GM19023 (cell line): Measurements from ENCODE around the gene RNF121.

Experiments used
- ATAC-seq: cut with Tn5 transposase; IDR thresholded peaks from one replicate; pipeline ENCODE4 v1.9.1; 2021; ENCODE audit warnings: mild to moderate bottlenecking, moderate library complexity; ENCODE audit not compliant: unreplicated experiment

The RNF121 gene

GRCh38 chr11:71979602-71980001 is 50.8 kb downstream of the RNF121 start:
- no peak for ATAC-seq

GRCh38 chr11:71986131-71986530 is 57.3 kb downstream of the RNF121 start:
- no peak for ATAC-seq

- ATAC-seq = no peak
These were observed 58.7 kb downstream of the RNF121 start for GRCh38 chr11:71987521-71987920.

- ATAC-seq = no peak
These were observed 59.2 kb downstream of the RNF121 start for GRCh38 chr11:71988050-71988449.

GRCh38 chr11:71990701-71991100 is 61.9 kb downstream of the RNF121 start:
- no peak for ATAC-seq

GRCh38 chr11:71991494-71991893 is 62.6 kb downstream of the RNF121 start:
- ATAC-seq = no peak

- ATAC-seq = no peak
These were observed 63.4 kb downstream of the RNF121 start for GRCh38 chr11:71992136-71992730.

GRCh38 chr11:71994786-71995185 is 65.9 kb downstream of the RNF121 start:
- no peak for ATAC-seq

GRCh38 chr11:71995726-71996291 is 67.0 kb downstream of the RNF121 start:
- ATAC-seq = no peak

- ATAC-seq = no peak
These were observed 67.7 kb downstream of the RNF121 start for GRCh38 chr11:71996517-71996916.

GRCh38 chr11:71996946-71997345 is 68.1 kb downstream of the RNF121 start:
- ATAC-seq = no peak

- no peak for ATAC-seq
These were observed 68.7 kb downstream of the RNF121 start for GRCh38 chr11:71997594-71997993.

GRCh38 chr11:71998061-71998460 is 69.2 kb downstream of the RNF121 start:
- ATAC-seq = no peak

- no peak for ATAC-seq
These were observed 69.9 kb downstream of the RNF121 start, which contains the start of gene IL18BP for GRCh38 chr11:71998649-71999310. IL18BP (plus strand) TSS chr11:71998909; CDS start chr11:71999985, 1,076 bp downstream.

GRCh38 chr11:71999362-71999761 is 70.5 kb downstream of the RNF121 start:
- ATAC-seq = no peak

- ATAC-seq = no peak
These were observed 71.0 kb downstream of the RNF121 start for GRCh38 chr11:71999798-72000197.

- no peak for ATAC-seq
These were observed 71.5 kb downstream of the RNF121 start for GRCh38 chr11:72000202-72000867.

- ATAC-seq = no peak
These were observed 72.4 kb downstream of the RNF121 start for GRCh38 chr11:72001285-72001684.

- ATAC-seq = no peak
These were observed 73.2 kb downstream of the RNF121 start for GRCh38 chr11:72001834-72002591.

- ATAC-seq = no peak
These were observed 74.3 kb downstream of the RNF121 start for GRCh38 chr11:72002841-72003775.
